Retinal pigment epithelial cell (primary cell): Measurements from ENCODE around the gene PDE4D.
"Not testable (repeated sequence)": the region's sequence is repeated elsewhere in the genome, so short reads cannot be mapped to it uniquely, and the experiment has no call there.

Experiments used
- DNase-seq: peaks from one replicate; pipeline ENCODE4 v3.0.0-alpha.2; 2010; ENCODE audit warnings: low read depth
- H3K4me3 ChIP-seq: 2 replicates; pipeline ENCODE4 v1.5.1; 2011; ENCODE audit warnings: mild to moderate bottlenecking, low read length, control low read depth, moderate library complexity
- CTCF ChIP-seq: conservative IDR thresholded peaks from 2 replicates; pipeline ENCODE4 v1.5.1; 2011; ENCODE audit warnings: low read depth, low read length, control low read depth, inconsistent platforms

Gene PDE4D

GRCh38 chr5:58963361-58963760 is 930.2 kb downstream of the PDE4D start:
- no peak overlapping the region for H3K4me3 ChIP-seq
- TF ChIP-seq CTCF: no peak
- DNase-seq: no peak

- no peak overlapping the region for H3K4me3 ChIP-seq
- DNase-seq: no peak
Measured at GRCh38 chr5:58961631-58962280, 931.8 kb downstream of the PDE4D start.

GRCh38 chr5:58958701-58959100 is 934.8 kb downstream of the PDE4D start:
- no peak for TF ChIP-seq CTCF
- no peak overlapping the region for H3K4me3 ChIP-seq

More at GRCh38 chr5:58961631-58962280, 931.8 kb downstream of the PDE4D start:
- TF ChIP-seq CTCF: no peak

GRCh38 chr5:58953218-58953617 is 940.3 kb downstream of the PDE4D start:
- not testable (repeated sequence) for H3K4me3 ChIP-seq, DNase-seq

More at GRCh38 chr5:58958701-58959100, 934.8 kb downstream of the PDE4D start:
- DNase-seq: no peak

GRCh38 chr5:58950224-58950623 is 943.3 kb downstream of the PDE4D start:
- no peak for DNase-seq
- no peak for TF ChIP-seq CTCF
- no peak overlapping the region for H3K4me3 ChIP-seq

- TF ChIP-seq CTCF: no peak
- no peak overlapping the region for H3K4me3 ChIP-seq
- DNase-seq: no peak
Measured at GRCh38 chr5:58946230-58946629, 947.3 kb downstream of the PDE4D start.

GRCh38 chr5:58944221-58944620 is 949.3 kb downstream of the PDE4D start:
- H3K4me3 ChIP-seq: no peak overlapping the region
- DNase-seq: no peak
- TF ChIP-seq CTCF: no peak
